ENCODE measurements around the gene RBX1.
"Not testable (repeated sequence)": the region's sequence is repeated elsewhere in the genome, so short reads cannot be mapped to it uniquely, and the experiment has no call there.

The RBX1 gene

GRCh38 chr22:40950962-40951794, at the start of gene RBX1:
RBX1 (plus strand) TSS chr22:40951378; CDS start chr22:40951399, 21 bp downstream.
- Histone ChIP-seq H3K4me1 (ENCODE audit: insufficient read depth, poor library complexity, severe bottlenecking) (peaks cover 10% of the 10 kb centered on the region), H3K9me3 (ENCODE audit: severe bottlenecking) (no peaks in the 10 kb centered on the region), H3K36me3 (ENCODE audit: low read depth) (peaks cover 37% of the 10 kb centered on the region), H3K27me3 (ENCODE audit: insufficient read depth, poor library complexity, severe bottlenecking) (no peaks in the 10 kb centered on the region), H3K4me3 (ENCODE audit: severe bottlenecking) (peak within 1 kb of the TSS; percentile 79), H3K27ac (ENCODE audit: poor library complexity, severe bottlenecking) (peak within 1 kb of the TSS; percentile 59)
- DNase-seq (ENCODE audit: low spot score) (peak; percentile 97), ATAC-seq (ENCODE audit: low read depth) (peak; percentile 90)
- no peak for TF ChIP-seq CTCF (IDR thresholded peaks at IDR 0.05; ENCODE audit: poor library complexity, severe bottlenecking)

GRCh38 chr22:40904101-40904500, 47.1 kb upstream of the RBX1 start:
- ATAC-seq (ENCODE audit: low read depth) (peak; percentile 52), DNase-seq (ENCODE audit: low spot score) (no peak)
- Histone ChIP-seq H3K4me1 (ENCODE audit: insufficient read depth, poor library complexity, severe bottlenecking) (no peaks in the 10 kb centered on the region), H3K36me3 (ENCODE audit: low read depth) (peaks cover 24% of the 10 kb centered on the region), H3K9me3 (ENCODE audit: severe bottlenecking) (no peaks in the 10 kb centered on the region), H3K27me3 (ENCODE audit: insufficient read depth, poor library complexity, severe bottlenecking) (no peaks in the 10 kb centered on the region), H3K4me3 (ENCODE audit: severe bottlenecking) (no peak overlapping the region), H3K27ac (ENCODE audit: poor library complexity, severe bottlenecking) (no peak overlapping the region)
- no peak for TF ChIP-seq CTCF (IDR thresholded peaks at IDR 0.05; ENCODE audit: poor library complexity, severe bottlenecking)

- H3K4me1 ChIP-seq (ENCODE audit: insufficient read depth, poor library complexity, severe bottlenecking), result no peaks in the 10 kb centered on the region
- H3K9me3 ChIP-seq (ENCODE audit: severe bottlenecking), result no peaks in the 10 kb centered on the region
- no peak overlapping the region for H3K27ac ChIP-seq (ENCODE audit: poor library complexity, severe bottlenecking)
- DNase-seq (ENCODE audit: low spot score) (no peak), ATAC-seq (ENCODE audit: low read depth) (no peak)
- no peaks in the 10 kb centered on the region for H3K27me3 ChIP-seq (ENCODE audit: insufficient read depth, poor library complexity, severe bottlenecking)
- H3K36me3 ChIP-seq (ENCODE audit: low read depth), result peaks cover 34% of the 10 kb centered on the region
- no peak for TF ChIP-seq CTCF (IDR thresholded peaks at IDR 0.05; ENCODE audit: poor library complexity, severe bottlenecking)
- no peak overlapping the region for H3K4me3 ChIP-seq (ENCODE audit: severe bottlenecking)
Observed at GRCh38 chr22:40908895-40909294, 42.3 kb upstream of the RBX1 start.

- Histone ChIP-seq H3K36me3 (ENCODE audit: low read depth) (peaks cover 40% of the 10 kb centered on the region), H3K4me3 (ENCODE audit: severe bottlenecking) (no peak overlapping the region), H3K4me1 (ENCODE audit: insufficient read depth, poor library complexity, severe bottlenecking) (no peaks in the 10 kb centered on the region), H3K9me3 (ENCODE audit: severe bottlenecking) (no peaks in the 10 kb centered on the region), H3K27ac (ENCODE audit: poor library complexity, severe bottlenecking) (no peak overlapping the region), H3K27me3 (ENCODE audit: insufficient read depth, poor library complexity, severe bottlenecking) (no peaks in the 10 kb centered on the region)
- TF ChIP-seq CTCF (IDR thresholded peaks at IDR 0.05; ENCODE audit: poor library complexity, severe bottlenecking), result no peak
- DNase-seq (ENCODE audit: low spot score), result no peak
- ATAC-seq (ENCODE audit: low read depth), result no peak
Observed at GRCh38 chr22:40911772-40912171, 39.4 kb upstream of the RBX1 start.

GRCh38 chr22:40912987-40913386, 38.2 kb upstream of the RBX1 start:
- DNase-seq (ENCODE audit: low spot score); H3K27ac ChIP-seq (ENCODE audit: poor library complexity, severe bottlenecking); H3K27me3 ChIP-seq (ENCODE audit: insufficient read depth, poor library complexity, severe bottlenecking); H3K4me3 ChIP-seq (ENCODE audit: severe bottlenecking); ATAC-seq (ENCODE audit: low read depth); H3K9me3 ChIP-seq (ENCODE audit: severe bottlenecking); H3K4me1 ChIP-seq (ENCODE audit: insufficient read depth, poor library complexity, severe bottlenecking): not testable (repeated sequence)
- H3K36me3 ChIP-seq (ENCODE audit: low read depth), result peaks cover 36% of the 10 kb centered on the region
